Putamen (tissue), 1 donor: ENCODE data around the gene ZNF716.
"Not testable (repeated sequence)": the region's sequence is repeated elsewhere in the genome, so short reads cannot be mapped to it uniquely, and the experiment has no call there.

Experiments
- DNase-seq: peaks from one replicate; pipeline ENCODE4 v3.0.0-alpha.2; 2016; ENCODE audit warnings: low spot score

The ZNF716 gene

DNA sequence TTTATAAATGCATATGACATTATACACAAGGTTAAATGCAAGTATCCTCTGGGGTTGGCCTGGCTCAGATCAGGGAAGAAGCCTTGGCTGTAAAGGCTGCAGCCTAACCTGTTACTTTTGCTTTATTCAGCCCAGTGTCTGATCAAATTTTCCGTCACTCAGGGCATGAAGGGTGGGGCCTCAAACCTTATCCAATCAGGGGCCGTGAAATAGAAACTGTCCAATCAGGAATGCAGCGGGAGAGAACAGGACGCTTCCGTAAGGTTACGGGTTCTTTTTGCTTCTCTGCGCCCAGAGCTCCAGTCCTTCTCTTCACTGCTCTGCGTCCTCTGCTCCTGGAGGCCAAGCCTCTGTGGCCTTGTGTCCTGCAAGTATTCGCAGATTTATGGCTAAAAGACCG, at the start of gene ZNF716:
Gene ZNF716, plus strand, starts transcription at position 274 of the 400 bp plus-strand sequence. Its CDS starts 112 bp downstream, at position 386.
- no peak for DNase-seq

DNA sequence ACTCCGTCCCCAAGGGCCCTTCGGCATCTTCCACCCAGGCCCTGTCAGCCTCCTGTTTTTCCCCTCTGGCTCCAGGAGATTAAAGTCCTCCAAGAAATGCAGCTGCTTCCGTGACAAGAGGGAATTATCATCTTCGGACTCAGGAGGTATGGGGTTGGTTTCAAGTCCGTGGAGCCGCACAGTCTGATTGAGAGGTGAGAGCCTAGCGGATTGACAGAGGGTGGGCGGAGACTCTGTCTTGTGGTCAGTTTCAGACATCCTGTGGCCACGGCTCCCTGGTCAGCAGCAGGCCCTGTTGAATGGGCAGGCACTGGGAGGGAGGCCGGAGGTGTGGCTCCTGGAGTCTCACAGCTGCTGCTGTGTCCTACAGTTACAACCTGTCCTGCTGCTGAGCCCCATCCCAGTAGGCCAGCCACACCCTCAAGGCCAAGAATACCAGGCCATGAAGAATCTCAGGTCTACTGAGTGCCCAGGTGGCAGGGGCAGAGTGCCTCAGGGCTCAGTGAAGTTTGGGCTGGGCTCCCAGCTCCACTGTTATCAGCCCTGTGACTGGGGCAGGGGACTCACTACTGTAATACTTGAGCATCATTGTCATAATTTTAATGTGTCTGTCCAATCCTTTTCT, 49.3 kb upstream of the ZNF716 start:
- no peak for DNase-seq

DNA sequence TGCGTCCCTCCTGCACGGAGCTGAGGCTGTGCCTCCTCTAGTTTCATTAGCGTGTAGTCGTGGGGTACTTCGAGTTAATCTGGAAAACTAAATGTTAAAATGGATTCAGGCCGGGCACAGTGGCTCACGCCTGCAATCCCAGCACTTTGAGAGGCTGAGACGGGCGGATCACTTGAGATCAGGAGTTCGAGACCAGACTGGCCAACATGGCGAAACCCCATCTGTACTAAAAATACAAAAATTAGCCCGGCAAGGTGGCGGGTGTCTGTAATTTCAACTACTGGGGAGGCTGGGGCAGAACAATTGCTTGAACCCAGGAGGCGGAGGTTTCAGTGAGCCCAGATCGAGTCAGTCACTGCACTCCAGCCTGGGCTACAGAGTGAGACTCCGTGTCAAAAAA, 46.9 kb upstream of the ZNF716 start:
- DNase-seq = not testable (repeated sequence)

DNA sequence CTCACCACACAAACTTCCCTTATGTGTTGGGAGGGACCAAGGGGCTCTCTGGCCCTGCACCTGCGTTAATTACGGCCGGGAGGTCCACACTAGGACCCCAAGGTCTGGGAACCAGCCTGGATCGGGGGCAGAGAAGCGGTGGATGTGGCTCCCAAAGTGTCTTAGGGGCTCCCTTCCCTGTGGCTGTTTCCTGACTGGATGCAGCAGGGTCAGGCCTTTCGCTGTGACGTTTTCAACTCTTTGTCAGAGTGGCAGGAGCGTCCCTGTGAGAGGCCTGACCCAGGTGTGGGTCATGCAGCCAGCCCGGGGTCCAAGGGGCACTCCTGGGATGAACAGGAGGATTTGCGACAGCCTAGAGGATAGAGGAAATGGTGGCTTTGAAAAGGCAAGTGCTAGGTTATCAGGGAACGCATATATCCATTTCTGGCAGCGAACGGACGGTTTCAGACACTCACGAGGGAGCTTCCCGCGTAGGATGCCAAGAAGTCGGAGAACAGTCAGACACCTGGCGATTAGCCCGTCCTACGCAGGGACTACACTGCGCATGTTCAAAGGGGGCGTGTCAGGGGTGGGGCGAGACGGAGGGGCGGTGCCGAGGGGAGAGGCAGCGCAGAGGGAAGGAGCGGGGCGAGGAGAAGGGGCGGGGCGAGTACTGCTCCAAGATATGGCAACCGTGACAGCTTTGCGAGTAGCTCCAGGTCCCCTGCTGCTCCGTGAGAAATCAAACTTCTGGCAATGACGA, 46.2 kb upstream of the ZNF716 start:
- peak; percentile 7 for DNase-seq

DNA sequence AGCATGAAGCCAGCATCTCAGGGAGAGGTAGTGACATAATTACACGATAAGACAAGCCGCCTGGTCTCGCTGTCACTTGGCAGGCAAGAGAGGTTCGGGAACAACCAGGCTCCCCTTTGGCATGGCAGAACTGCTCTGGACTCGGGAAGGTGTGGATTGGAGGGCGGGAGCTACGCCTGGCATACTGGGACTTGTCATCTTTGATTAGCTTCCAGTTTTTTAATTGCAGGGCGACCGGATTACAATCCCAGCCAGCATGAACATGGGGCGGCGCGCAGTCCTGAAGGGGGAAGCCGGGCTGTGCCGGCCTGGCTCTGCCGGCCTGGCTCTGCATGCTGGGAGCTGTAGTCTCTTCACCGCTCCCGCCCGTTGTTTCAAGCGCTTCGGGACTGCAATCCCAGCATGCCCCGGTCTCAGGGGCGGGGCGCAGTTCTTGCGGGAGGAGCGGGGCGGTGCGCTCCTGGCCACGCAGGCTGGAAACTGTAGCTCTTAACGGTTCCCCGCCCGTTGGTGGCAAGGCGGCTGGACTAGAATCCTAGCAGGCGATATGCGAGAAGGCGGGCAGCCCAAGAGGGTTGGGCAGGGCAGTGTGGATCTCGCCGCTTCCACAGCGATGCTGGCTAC, 45.5 kb upstream of the ZNF716 start:
- DNase-seq = peak; percentile 30

DNA sequence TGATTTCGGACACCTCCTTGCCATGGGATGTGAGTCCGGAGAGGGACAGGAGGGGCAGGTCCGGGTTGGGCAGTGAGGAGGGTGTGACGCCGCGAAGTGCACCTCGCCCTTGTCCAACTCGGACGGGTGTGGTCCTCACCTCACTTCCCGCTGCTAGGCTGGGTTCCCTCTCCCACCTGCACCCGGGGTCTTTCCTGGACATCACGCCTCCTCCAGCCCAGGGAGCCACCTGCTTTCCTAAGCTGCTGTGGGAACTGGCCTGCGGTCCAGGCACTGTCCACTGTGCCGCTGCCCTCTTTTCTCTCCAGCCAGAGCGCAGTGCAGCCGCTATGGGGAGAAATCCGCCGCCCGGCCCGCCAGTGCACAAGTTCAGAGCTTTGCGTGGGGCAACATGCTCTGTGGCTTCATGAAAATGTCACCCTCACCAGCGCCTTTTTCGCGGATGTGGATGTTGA, 45.0 kb upstream of the ZNF716 start:
- no peak for DNase-seq

DNA sequence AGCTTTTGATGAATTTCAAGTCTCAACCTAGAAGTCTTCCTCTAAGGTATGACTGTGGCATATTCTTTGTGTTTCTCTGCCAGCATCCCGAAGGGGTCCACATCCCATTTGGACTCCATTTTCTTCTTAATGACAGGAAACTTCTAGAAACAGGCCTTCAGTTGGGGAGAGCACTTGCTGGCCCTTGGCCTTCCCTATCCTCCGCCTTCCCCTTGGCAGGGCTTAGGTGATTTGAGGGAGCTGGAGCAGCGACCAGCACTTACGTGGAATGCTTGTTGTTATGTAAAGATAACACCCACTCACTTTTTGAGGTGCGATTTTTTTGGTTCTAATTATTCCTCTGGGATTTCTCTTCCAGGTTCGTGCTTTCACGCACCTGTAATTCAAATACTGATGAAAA, 42.9 kb upstream of the ZNF716 start:
- no peak for DNase-seq

DNA sequence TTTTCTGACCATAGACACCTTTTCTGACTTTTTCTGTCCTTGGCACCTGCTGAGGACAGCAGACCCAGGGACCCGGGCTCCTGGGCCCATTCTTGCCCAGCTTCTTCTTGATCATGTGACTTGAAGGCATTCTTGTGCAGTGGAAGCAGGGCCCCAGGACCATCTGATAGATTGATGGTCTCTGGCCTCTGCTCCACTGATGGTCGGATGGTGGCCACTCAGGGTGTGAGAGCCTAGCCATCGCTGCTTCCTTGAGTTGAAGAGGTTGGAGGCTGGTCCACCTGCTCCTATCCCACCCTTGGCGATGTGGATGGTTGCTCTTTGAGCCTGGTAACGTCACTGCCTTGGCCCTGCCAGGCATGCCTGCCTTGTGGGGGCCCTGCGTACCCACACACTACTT, 37.8 kb upstream of the ZNF716 start:
- no peak for DNase-seq

DNA sequence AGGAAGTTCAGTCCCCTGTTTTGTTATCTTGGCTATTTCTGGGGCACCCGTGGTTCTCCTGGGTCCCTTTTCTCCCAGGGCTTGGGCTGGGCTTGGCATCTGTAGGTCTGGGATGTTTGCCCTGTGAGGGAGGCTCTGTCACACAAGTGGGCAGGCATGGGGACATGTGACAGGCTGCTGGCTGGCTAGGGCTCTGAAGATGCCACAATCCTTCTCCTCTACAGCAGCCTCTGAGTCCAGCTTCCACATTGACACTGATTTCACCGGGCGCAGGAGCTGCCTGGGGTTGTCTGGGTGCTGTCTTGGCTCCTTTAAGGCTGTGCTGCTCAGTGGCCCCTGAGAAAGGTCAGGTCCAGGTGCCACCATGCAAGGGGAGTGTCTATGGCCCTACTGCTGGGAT, 37.4 kb upstream of the ZNF716 start:
- DNase-seq = no peak

DNA sequence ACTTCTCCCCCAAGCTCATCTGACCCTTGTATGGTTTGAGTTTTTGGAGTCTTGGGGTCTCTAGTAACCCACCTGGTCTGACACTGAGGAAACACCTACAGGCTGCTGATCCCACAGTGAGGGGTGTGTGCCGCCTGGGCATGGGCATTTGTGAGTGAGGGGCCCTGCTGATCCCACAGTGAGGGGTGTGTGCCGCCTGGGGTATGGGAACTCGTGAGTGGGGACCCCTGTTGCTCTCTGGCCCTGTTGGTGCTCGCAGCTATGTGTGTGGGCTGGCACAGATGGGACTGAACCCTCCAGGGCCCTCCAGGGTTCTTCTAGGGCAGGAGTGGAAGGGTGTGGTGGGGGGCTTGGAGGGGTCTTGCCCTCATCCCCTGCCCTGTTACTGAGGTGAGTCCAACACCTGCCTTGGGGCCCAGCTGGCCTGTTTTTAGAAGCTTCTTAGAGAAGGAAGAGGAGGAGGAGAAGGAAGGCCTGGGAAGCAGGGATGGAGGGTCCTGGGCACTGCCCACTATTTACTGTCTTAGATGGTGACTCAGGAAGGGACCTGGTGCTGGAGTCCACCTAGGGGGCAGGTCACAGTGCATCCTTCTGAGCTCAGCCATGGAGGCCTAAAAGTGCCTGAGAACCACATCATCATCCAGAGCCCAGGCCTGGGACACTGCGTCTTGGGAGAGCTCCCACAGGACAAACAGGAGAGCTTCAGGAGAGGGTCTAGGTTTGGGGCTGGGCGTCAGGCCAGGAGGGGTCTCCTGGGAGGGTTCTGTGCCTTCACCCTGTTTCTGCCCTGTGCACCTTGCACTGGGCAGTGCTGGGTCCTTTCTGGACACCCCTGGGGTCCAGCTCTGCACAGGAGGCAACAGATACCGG, 36.2 kb upstream of the ZNF716 start:
- no peak for DNase-seq

DNA sequence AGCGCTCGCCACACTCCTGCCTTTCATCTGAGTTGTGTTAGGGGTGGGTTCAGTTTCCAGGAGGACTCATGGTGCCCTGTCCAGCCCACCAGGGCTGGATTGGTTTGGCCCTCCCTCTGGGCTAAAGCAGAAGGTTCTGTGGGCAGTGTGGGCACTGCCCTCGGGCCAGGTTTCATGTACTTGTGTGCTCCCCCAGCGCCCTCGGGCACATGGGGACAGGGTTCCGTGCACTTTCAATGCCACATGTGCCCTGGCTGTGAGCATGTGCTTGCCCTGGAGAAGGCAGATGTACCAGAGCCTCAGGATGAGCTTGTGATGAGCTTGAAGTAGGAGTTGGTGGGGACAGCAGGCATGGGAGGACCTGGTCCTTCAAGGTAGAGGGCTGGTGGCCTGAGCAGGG, 35.6 kb upstream of the ZNF716 start:
- no peak for DNase-seq

DNA sequence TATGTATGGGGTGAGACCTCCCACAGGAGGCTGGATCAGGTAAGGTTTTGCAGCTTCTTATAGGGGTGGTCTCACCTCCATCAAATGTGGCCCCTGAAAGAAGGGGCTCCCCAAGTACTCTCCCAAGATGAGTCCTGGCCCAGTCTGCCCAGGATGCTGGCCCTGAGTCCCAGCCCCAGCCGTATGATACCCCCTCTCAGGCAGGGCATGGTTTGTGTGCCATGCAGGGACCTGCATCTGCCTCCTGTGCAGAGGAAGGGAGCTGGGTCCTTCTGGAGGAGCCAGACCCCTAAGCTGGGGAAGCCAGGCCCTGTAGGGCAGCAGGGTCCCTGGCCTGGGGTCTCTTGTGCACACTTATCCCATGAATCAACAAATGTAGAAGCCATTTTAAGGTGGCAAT, 35.1 kb upstream of the ZNF716 start:
- no peak for DNase-seq

DNA sequence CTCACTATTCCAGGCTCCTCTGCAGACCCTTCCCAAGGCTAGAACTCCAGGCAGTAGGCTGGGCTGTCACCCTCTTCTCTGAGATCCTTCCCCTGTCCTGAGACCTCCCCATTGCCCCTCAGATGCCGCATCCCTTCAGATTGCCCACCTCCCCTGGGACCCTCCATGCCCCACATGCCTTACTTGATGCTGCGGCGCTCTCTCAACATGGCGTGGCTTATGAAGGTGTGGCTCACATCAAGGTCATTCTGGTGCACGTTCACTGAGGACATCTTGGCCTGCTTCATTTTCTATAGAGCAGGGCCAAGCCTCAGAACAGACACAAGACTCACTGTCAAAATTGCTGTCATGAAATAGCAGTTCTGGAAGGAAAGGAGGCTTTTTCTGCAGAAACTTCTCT, 34.7 kb upstream of the ZNF716 start:
- no peak for DNase-seq

DNA sequence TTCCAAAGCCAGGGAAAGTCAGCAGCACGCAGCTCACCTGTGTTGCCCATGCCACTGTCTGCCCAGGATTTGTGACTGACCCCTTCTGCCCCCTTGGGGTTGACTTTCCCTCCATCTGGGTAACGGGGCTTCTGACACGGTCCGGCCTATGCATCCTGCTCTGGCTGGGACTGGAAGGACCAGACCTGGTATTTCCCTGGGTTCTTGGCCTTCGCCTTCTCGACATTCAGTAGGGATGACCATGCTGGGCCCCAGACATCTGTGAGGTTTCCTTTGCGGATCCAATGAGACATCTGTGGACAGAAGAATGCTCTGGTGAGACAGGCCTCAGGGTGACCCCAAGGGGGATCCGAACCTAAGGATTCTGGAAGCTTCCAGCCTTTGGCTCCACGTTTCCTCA, 34.2 kb upstream of the ZNF716 start:
- no peak for DNase-seq

DNA sequence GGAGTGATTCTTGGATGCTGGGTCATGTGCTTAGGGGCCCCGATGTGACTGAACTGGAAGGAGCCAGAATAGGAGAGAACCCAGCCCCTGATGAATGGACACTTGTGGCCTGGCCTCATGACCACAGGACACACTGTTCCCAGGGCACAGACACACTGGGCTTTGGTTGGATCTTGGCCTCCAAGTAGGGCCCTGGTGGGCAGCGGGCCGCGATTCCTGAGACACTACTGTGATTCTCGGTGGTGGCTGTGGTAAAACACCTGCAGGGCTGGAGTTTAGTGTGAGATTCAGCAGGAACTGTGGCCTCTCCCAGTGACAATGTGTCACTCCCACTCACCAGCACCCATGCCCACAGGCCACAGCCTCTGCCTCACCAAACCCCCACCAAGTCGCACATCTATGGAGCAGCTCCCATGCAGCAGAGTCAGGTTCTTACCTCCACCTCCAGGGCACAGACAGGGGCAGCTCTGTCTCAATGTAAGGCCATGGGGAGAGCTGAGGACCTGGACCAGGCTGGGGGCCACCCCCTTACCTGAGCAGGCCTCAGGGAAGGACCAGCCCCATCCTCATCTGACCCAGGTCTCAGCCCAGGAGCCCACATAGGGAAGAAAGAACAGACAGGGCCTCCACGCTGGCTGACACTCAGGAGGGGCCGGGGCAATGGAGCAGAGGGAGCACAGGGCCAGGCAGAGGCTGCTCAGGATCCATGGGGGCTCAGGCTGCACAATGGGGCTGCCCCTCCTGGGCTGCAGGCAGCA, 33.2 kb upstream of the ZNF716 start:
- DNase-seq = no peak

DNA sequence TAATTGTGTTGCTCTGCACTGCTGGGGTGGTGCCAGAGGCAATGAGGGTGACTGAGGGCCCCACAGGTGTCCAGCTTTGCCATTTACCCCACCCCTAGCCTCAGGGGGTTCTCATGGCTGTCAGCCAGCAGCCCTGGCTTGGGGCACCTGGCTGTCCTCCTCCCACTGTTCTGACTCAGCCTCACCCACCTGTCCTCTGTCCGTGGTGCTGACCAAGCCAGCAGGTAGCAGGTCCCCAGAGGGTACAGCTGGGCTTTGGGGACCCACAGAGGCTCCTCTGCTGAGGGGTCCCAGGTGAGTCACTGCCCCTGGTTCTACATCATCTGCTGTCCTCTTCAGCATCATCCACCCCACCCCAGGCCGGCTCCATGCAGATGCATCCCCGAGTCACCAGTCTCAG, 32.2 kb upstream of the ZNF716 start:
- DNase-seq = no peak

DNA sequence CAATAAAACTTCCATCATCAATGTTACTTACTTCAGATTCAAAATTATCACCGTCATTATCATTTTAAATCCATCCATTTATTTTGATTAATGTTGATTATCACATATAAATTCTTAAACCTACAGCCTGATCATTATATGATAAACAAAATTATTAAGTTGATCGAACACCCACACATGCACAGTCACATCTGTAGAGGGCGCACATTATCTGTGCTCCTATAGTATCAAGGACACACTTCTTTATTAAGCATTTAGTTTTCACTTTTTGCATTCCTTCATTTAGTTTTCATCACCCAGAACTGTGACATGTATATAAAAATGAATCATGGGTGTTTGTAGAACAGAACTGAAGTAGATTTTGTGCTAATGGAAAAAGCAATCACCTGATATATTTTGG, 26.2 kb upstream of the ZNF716 start:
- no peak for DNase-seq

DNA sequence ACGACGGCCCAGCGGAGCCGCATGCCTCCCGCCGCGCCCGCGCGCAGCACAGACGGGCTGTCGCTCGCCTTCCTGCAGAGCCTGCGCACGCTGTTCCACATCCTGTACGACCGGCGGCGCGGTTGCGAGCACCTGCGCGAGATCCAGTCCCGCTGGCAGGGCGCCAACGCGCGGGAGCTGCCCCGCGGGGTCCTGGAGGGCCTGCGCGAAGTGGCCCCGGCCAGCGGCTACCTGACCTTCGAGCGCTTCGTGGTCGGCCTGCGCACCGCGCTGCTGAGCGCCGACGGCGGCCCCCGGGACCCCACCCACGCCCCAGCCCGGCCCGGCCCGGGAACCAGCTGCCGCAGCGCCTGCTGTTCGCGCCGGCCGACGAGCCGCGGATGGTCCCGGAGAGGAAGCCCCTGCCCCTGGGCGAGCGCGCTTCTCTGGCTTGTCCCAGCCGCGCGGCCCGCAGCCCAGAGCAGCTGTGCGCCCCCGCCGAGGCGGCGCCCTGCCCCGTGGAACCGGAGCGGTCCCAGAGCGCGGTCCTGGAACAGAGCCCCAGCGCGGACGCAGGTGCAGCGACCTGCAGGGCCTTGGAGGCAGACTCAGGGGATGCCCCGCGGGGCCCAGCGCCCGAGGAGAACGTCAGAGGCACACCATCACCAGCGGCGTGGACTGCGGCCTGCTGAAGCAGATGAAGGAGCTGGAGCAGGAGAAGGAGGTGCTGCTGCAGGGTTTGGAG, 25.3 kb upstream of the ZNF716 start:
- no peak for DNase-seq

DNA sequence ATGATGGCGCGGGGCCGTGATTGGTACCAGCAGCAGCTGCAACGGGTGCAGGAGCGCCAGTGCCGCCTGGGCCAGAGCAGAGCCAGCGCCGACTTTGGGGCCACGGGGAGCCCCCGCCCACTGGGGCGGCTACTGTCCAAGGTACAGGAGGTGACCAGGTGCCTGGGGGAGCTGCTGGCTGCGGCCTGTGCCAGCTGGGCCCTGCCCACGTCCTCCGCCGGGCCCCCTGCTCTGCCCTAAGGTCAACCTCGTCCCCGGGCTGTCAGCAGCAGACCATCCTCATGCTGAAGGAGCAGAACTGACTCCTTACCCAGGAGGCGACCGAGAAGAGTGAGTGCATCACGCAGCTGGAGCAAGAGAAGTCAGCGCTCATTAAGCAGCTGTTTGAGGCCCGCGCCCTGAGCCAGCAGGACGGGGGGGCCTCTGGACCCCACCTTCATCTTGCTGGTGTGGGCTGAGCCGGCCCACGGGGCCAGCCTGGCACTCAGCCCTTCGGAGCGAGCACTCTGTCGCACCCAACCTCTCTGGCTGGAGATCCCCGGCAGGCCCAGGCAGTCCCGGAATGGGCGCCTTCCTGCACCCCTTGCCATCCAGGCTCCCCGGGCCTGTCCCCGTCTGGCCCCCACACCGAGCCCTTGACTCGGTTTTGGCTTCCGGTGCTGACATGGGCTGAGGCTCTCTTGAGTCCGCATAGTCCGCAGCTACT, 24.6 kb upstream of the ZNF716 start:
- DNase-seq = no peak

DNA sequence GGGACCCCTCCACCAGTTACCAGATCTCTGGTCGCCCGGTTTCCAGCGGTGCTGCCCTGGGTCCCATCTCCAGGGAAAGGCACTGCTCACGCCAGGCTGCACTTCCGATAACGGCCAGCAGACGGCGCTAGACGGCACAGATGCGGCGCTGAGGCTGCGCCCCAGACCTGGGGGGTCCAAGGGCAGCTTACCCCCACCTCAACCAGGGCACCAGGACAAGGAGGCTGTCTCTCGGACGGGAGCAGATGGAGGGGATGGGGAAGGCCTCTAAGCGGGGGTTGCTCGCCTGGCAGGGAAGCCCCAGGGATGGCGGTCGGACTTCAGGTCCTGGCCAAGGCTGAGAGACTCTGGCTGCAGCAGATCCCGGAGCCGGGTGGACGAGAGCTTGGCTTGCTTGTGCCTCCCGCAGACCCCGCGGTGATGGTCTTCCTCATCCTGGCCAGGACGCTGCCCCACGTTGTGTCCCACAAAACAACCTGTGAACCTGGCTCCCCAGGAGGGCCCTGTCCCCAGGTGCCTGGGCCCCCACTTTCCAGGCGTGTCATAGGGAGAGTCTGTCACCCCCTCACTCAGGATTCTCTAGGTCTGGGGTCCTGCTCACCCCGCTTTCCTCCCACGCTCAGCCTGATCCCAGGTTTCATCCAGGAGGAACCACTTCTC, 23.9 kb upstream of the ZNF716 start:
- DNase-seq = no peak
